HS-27A (cell line): Measurements from ENCODE around the gene STH.
"Not testable (repeated sequence)": the region's sequence is repeated elsewhere in the genome, so short reads cannot be mapped to it uniquely, and the experiment has no call there.

Experiments used
- DNase-seq: peaks from one replicate; pipeline ENCODE4 v3.0.0-alpha.2; 2012; ENCODE audit warnings: low read depth, missing footprints

The STH gene

GRCh38 chr17:45998987-45999899, at the start of gene STH:
Gene STH, plus strand, starts transcription at chr17:45999250. Its CDS starts 30 bp downstream, at chr17:45999280.
- no peak for DNase-seq

- no peak for DNase-seq
These were observed 49.2 kb upstream of the STH start for GRCh38 chr17:45949755-45950320.

GRCh38 chr17:45950888-45951287, 48.2 kb upstream of the STH start:
- DNase-seq: no peak

GRCh38 chr17:45951403-45951802, 47.6 kb upstream of the STH start:
- no peak for DNase-seq

GRCh38 chr17:45951941-45952340, 47.1 kb upstream of the STH start:
- DNase-seq: no peak

GRCh38 chr17:45952814-45953320, 46.2 kb upstream of the STH start:
- DNase-seq: no peak

- DNase-seq: no peak
These were observed 45.5 kb upstream of the STH start for GRCh38 chr17:45953561-45953960.

GRCh38 chr17:45954914-45955313, 44.1 kb upstream of the STH start:
- no peak for DNase-seq

- no peak for DNase-seq
These were observed 43.7 kb upstream of the STH start for GRCh38 chr17:45955326-45955725.

- DNase-seq: no peak
These were observed 43.0 kb upstream of the STH start for GRCh38 chr17:45956090-45956489.

GRCh38 chr17:45956746-45957145, 42.3 kb upstream of the STH start:
- DNase-seq: not testable (repeated sequence)

- no peak for DNase-seq
These were observed 40.7 kb upstream of the STH start for GRCh38 chr17:45958307-45958706.

GRCh38 chr17:45958994-45959665, 39.9 kb upstream of the STH start:
- DNase-seq: no peak

GRCh38 chr17:45960311-45960710, 38.7 kb upstream of the STH start:
- no peak for DNase-seq

GRCh38 chr17:45961206-45961605, 37.8 kb upstream of the STH start:
- no peak for DNase-seq

GRCh38 chr17:45962221-45962972, 36.7 kb upstream of the STH start:
- no peak for DNase-seq

- DNase-seq: no peak
These were observed 35.8 kb upstream of the STH start for GRCh38 chr17:45963283-45963682.

- DNase-seq: no peak
These were observed 35.2 kb upstream of the STH start for GRCh38 chr17:45963889-45964288.

GRCh38 chr17:45964634-45965033, 34.4 kb upstream of the STH start:
- no peak for DNase-seq

- no peak for DNase-seq
These were observed 33.2 kb upstream of the STH start for GRCh38 chr17:45965812-45966211.

GRCh38 chr17:45966606-45967280, 32.3 kb upstream of the STH start:
- DNase-seq: no peak
